GM20431 (cell line): Measurements from ENCODE around the gene MROH8.

ENCODE experiments used
- in situ Hi-C: fragments of 300-500 bp; cut with MseI, MboI; formaldehyde crosslinking; loops from one replicate; pipeline ENCODE4 v1.15.0; 2020; ENCODE audit warnings: low sequenced_read_pairs; ENCODE audit not compliant: unreplicated experiment

MROH8 gene

GRCh38 chr20:37178839-37179682 lies at the start of gene MROH8, which contains the start of gene RPN2:
Gene MROH8, minus strand, starts transcription at chr20:37179548.
Gene RPN2, plus strand, starts transcription at chr20:37179330. Its CDS starts 27 bp downstream, at chr20:37179357.
- in situ Hi-C loops = no loop called here

GRCh38 chr20:37228656-37229055 lies 49.3 kb upstream of the MROH8 start:
- in situ Hi-C loops = no loop called here

GRCh38 chr20:37228082-37228481 lies 48.7 kb upstream of the MROH8 start:
- in situ Hi-C loops = no loop called here

GRCh38 chr20:37226889-37227288 lies 47.5 kb upstream of the MROH8 start:
- in situ Hi-C loops = no loop called here

DNA sequence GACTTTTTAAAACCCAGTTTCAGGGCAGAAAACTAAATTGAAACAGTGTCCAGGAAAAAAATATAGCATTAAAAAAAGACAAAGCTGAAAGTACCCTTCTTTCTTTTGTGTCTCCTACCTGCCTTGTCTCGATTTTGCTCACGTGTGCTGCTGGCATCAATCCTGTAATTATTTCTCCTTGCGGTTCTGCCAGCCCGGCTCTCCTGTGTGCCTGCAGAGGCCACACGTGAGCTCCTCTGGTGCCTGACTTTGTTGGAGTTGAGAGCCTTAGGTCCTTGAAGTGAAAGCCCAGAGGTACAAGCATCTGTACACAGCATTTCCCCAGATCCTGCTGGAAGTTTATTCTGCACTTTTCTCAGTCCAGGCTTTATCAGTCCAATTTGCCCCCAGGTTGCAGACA lies 45.8 kb upstream of the MROH8 start:
- in situ Hi-C loops = no loop called here

- in situ Hi-C loops = no loop called here
These were observed 43.7 kb upstream of the MROH8 start for GRCh38 chr20:37223053-37223452.

DNA sequence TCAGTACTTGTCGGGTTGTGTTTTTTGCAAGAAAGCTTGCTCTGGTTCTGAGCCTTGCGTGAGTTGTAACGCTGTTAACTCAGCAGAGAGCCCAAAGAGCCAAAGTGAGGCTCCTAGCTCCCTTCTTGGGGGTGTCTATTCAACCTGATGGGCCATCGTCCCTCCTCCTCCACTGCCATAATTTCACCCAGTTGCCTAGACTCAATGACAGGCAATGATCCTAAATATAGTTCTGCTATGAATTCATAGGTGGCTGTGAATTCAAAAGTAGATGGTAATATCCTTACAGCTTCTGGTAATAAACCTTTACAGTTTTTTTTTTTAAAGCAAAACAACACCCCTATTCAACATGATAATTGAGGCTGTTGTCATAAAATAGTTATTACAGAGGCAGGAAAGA lies 42.7 kb upstream of the MROH8 start:
- in situ Hi-C loops = no loop called here

DNA sequence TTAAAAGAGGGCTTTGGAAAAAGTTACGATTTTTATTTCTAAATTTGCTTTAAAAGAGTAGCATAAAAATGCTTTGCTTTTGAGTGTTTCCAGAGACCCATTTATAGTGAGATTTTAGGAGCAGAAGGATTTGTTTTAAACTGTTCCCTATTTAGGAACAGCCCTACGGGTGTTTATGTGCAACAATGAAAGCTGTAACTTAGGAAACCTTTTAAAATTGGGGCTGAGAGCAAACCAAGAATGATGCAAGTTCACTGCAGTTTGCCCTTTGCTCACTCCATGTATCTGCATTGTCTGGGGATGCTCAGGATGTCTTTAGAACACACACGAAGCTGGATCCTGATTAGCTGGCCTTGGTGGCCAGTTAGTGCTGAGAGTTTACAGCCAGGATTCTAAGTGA lies 41.4 kb upstream of the MROH8 start:
- in situ Hi-C loops = no loop called here

- in situ Hi-C loops = no loop called here
These were observed 40.7 kb upstream of the MROH8 start for GRCh38 chr20:37219751-37220668.

DNA sequence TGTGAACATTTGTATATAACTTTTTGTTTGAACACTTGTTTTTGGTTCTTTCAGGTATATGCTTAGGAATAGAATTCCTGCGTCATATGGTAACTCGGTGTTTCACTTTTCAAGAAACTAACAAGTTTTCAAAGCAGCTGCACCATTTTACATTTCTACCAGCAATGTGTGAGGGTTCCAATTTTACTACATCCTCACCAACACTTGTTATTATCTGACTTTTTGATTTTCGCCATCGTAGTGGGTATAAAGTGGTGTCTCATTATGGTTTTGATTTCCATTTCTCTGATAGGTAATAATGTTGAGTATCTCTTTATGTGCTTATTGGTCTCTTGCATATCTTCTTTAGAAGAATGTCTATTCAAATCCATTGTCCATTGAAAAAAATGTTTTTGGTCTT lies 39.6 kb upstream of the MROH8 start:
- in situ Hi-C loops = no loop called here

- in situ Hi-C loops = no loop called here
These were observed 39.1 kb upstream of the MROH8 start for GRCh38 chr20:37218441-37218840.

GRCh38 chr20:37209661-37210314 lies 30.4 kb upstream of the MROH8 start:
- in situ Hi-C loops = no loop called here

- in situ Hi-C loops = no loop called here
These were observed 29.8 kb upstream of the MROH8 start for GRCh38 chr20:37209193-37209592.

GRCh38 chr20:37207171-37207570 lies 27.8 kb upstream of the MROH8 start:
- in situ Hi-C loops = no loop called here

- in situ Hi-C loops = no loop called here
These were observed 26.4 kb upstream of the MROH8 start for GRCh38 chr20:37205794-37206193.

DNA sequence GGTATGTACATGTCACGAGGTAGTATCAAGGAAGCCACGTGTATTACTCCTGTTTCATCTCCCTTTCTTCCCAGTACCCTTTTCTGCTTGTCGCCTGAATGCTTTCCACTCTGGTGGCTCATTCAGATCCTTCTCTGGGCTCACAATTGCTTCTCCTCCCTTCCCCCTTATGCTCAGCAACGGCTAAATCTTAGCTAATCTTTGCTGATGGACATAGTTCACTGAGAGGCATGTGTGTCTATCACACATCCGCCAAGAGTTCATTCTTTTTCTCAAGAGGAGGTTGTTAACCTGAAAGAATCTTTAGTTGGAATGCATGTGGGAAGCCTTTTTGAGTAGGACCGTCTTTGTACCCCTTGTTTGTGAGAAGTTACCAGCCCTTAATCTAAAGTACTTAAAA lies 25.8 kb upstream of the MROH8 start:
- in situ Hi-C loops = no loop called here

- in situ Hi-C loops = no loop called here
These were observed 24.7 kb upstream of the MROH8 start for GRCh38 chr20:37204056-37204455.

DNA sequence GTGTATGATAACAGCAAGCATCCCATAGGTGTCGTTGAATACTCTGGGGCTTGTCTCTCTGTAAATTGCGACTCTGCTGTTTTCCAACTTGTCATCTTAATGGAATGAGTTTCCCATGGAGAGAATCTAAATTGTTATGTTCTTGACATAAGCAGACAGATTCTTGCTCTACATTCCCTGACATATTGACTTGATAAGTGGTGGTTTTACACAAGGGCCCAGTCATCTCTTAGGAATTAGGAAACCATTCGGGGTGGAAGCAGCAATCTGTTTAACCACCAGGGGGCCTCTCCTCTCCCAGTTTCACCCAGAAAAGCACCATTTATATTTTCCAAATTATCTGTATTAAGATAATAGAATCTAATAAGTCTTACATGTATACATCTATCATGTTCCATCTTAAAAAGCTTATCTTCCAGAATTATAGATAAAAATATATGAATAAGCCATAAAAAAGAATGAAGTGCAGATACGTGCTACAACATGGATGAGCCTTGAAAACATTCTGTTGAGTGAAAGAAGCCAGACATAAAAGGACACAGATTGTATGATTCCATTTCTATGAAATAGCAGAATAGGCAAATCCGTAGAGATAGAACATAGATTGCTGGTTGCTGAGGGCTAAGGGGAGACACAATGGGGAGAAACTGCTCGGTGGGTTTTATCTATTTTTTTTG lies 23.1 kb upstream of the MROH8 start:
- in situ Hi-C loops = no loop called here

GRCh38 chr20:37201827-37202162 lies 22.4 kb upstream of the MROH8 start:
- in situ Hi-C loops = no loop called here
